GM13977 (cell line): ENCODE data around the gene SMARCAD1.

Experiments
- DNase-seq: peaks from one replicate; pipeline ENCODE4 v3.0.0; 2012; ENCODE audit warnings: low spot score
- CTCF ChIP-seq: IDR thresholded peaks from 2 replicates; pipeline ENCODE4 v1.5.1; 2012; ENCODE audit warnings: mild to moderate bottlenecking, control low read depth; ENCODE audit not compliant: insufficient read depth; ENCODE audit errors: extremely low read depth, missing control alignments
- in situ Hi-C: fragments of 300-500 bp; cut with MboI; formaldehyde crosslinking; loops from one replicate; pipeline ENCODE4 v1.12.0; 2022; ENCODE audit warnings: low sequenced_read_pairs, low pct_unique_long_range_greater_than_20kb, mixed read lengths, inconsistent platforms; ENCODE audit not compliant: unreplicated experiment

Gene SMARCAD1

GRCh38 chr4:94325835-94326234 lies 118.2 kb downstream of the SMARCAD1 start:
- no peak for DNase-seq

GRCh38 chr4:94329933-94330332 lies 122.3 kb downstream of the SMARCAD1 start:
- in situ Hi-C loops = no loop called here
- no peak for TF ChIP-seq CTCF
- DNase-seq = no peak

More at GRCh38 chr4:94325835-94326234, 118.2 kb downstream of the SMARCAD1 start:
- TF ChIP-seq CTCF = no peak
- in situ Hi-C loops = no loop called here

- in situ Hi-C loops = no loop called here
- no peak for TF ChIP-seq CTCF
- DNase-seq = no peak
Observed at GRCh38 chr4:94332983-94333590, 125.4 kb downstream of the SMARCAD1 start.

- TF ChIP-seq CTCF = no peak
- in situ Hi-C loops = no loop called here
- DNase-seq = no peak
Observed at GRCh38 chr4:94333866-94334265, 126.2 kb downstream of the SMARCAD1 start.

- no peak for TF ChIP-seq CTCF
- in situ Hi-C loops = no loop called here
- DNase-seq = no peak
Observed at GRCh38 chr4:94334476-94334875, 126.8 kb downstream of the SMARCAD1 start.

- in situ Hi-C loops = no loop called here
- TF ChIP-seq CTCF = no peak
- DNase-seq = no peak
Observed at GRCh38 chr4:94334962-94335361, 127.3 kb downstream of the SMARCAD1 start.
